ENCODE measurements around the gene LRBA.
"Not testable (repeated sequence)": the region's sequence is repeated elsewhere in the genome, so short reads cannot be mapped to it uniquely, and the experiment has no call there.

Gene LRBA

GRCh38 chr4:150789864-150790263 is 225.2 kb downstream of the LRBA start:
- DNase-seq: no peak

- no peak for DNase-seq
Observed at GRCh38 chr4:150784939-150785338, 230.1 kb downstream of the LRBA start.

- no peak for DNase-seq
Observed at GRCh38 chr4:150784305-150784704, 230.8 kb downstream of the LRBA start.

- DNase-seq: no peak
Observed at GRCh38 chr4:150782921-150783320, 232.2 kb downstream of the LRBA start.

- no peak for DNase-seq
Observed at GRCh38 chr4:150782311-150782710, 232.8 kb downstream of the LRBA start.

- DNase-seq: no peak
Observed at GRCh38 chr4:150781191-150781590, 233.9 kb downstream of the LRBA start.

- DNase-seq: no peak
Observed at GRCh38 chr4:150779707-150780106, 235.4 kb downstream of the LRBA start.

- DNase-seq: no peak
Observed at GRCh38 chr4:150773729-150774449, 241.2 kb downstream of the LRBA start.

GRCh38 chr4:150773032-150773431 is 242.1 kb downstream of the LRBA start:
- no peak for DNase-seq

GRCh38 chr4:150771382-150771781 is 243.7 kb downstream of the LRBA start:
- DNase-seq: no peak

GRCh38 chr4:150769845-150770244 is 245.2 kb downstream of the LRBA start:
- no peak for DNase-seq

- DNase-seq: no peak
Observed at GRCh38 chr4:150769248-150769647, 245.8 kb downstream of the LRBA start.

GRCh38 chr4:150768497-150768896 is 246.6 kb downstream of the LRBA start:
- DNase-seq: no peak

GRCh38 chr4:150765216-150765615 is 249.9 kb downstream of the LRBA start:
- no peak for DNase-seq

GRCh38 chr4:150751648-150752047 is 263.4 kb downstream of the LRBA start:
- DNase-seq: no peak

GRCh38 chr4:150750824-150751223 is 264.3 kb downstream of the LRBA start:
- no peak for DNase-seq

- no peak for DNase-seq
Observed at GRCh38 chr4:150746156-150746555, 268.9 kb downstream of the LRBA start.

GRCh38 chr4:150744570-150744969 is 270.5 kb downstream of the LRBA start:
- no peak for DNase-seq

GRCh38 chr4:150743564-150744342 is 271.3 kb downstream of the LRBA start:
- no peak for DNase-seq

- DNase-seq: not testable (repeated sequence)
Observed at GRCh38 chr4:150742930-150743329, 272.2 kb downstream of the LRBA start.

GRCh38 chr4:150739591-150739990 is 275.5 kb downstream of the LRBA start:
- no peak for DNase-seq

GRCh38 chr4:150725957-150726523 is 289.0 kb downstream of the LRBA start:
- DNase-seq: no peak

GRCh38 chr4:150723727-150724411 is 291.2 kb downstream of the LRBA start:
- no peak for DNase-seq

Data from midbrain (tissue), 1 donor.